Measurements from ENCODE around the gene FNBP1.
A peak's percentile ranks its signal among the peaks of the same experiment; 100 is the strongest.

The FNBP1 gene

DNA sequence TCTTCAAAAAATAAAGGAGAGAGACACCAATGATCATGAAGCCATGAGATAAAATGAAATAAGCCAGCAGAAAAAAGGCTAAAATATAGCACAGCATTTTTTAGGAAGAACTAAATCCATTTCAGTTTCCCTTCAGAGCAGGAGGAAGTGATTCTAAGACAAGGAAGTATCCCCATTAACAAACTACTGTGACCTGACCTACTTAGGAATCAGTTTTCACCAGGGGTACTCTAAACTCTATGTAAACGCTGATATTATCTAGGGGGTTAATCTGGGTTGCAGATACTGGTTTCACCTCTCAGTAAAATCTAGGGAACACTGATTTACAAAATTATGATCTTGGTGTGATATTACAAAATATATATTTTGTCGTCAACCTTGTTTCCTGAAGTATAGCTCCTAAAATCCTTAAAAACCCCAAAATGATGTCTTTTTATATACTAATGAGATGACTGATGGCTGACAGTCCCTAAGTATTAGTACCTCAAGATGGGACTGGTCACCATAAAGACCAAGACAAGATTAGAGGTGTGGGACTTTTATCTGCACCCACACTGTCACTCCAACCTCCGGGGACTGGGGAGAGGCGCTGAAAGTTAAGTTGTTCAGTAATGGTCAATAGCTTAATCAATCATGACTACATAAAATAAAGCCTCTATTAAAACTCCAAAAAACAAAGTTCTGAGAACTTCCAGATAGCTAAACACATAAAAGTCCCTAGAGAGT lies 2.9 kb upstream of the FNBP1 start:
- no peak for DNase-seq (ENCODE audit: low spot score)

DNA sequence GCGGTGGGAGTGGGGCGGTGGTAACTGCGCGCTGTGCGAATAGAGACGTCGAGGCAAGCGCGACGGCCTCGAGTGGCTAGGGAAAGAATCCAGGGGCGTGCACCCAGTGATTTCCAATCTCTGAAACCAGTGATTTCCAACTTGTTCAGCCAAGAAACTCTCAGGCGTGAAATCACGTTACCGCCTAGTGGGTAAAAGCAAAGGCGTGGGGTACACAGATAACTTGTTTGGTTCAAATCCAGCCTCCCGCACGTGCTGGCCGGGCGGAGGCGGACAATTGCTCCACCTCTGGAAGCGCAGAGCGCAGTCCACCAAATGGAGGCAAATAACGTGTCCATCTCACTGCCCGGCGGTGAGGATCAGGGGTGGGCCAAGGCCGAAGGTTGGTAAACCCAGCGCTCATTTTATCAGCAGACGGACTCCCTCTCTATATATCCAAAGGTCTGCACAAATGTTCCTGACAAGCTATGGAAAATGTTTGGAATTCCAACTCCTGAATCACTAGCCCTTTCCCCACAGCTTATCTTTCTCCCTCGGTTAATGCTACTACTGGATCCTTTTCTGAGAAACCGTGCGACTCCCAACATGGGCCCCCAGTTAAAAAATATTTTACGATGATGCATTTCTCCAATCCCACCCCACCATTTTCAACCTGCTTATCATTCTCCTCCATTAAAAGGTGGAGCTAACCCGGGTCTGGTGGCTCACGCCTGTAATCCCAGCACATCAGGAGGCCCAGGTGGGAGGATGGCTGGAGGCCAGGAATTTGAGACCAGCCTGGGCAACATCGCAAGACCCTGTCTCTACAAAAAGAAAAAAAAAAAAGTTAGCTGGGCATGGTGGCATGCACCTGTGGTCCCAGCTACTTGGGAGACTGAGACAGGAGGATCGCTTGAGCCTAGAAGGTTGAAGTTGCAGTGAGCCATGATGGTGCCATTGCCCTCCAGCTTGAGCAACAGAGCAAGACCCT lies 950 bp upstream of the FNBP1 start:
- peak; percentile 64 for DNase-seq (ENCODE audit: low spot score)

DNA sequence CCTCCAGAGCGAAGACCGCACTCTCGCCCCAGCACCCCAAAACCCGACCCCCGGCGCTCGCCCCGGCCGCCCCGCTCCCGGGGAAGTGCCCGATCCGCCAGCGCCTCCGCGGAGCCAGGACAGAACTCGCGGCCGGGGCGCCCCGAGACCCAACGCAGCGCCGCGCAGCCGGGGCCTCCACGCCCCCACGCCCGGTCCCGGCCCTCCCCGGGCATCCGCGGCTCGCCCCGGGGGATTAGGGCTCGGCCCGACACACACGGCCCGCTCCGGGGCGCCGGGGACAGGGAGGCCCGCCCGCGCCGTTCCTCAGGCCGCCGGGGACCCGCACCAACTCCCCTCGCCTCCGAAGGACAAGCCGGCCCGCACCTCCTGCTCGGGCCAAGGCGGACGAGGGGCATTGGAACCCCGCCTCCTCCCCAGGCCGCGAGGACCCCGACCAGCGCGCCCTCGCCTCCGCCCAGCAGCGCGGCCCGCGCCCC lies 544 bp downstream of the FNBP1 start:
- peak; percentile 60 for DNase-seq (ENCODE audit: low spot score)

DNA sequence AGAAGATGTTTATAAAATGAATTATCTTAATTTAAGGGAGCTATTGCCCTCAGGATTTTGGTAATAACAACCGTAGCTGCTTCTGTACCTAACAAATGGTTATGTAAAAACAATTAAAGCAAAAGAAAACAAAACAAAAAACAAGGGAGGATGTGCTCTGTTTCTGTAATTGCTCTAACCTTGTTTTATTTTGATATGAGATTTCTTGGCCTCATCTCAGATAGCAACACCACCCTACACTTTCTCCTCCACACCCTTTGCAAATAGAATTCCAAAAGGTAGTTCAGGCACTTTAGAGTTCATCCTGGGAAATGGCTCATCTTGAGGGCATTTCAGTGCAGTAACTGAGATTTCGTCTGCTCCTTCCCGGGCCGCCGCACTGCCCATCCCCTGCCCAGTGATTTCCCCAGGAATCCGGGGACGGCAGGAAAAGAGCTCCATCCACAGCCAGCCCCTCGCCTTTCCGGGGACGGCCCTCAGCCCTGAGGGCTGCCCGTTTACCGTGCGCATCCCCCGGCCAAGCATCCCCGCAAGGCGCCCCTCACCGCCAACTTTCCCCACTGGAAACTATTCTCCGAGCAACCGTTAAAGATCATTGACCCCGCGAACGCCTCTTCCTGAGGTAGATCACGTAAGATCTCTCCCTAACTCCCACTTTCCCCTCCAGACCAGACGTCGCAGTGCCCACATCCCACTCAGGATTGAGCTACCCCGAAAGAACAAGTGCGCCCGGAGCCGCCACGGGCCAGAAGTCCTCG lies 1.2 kb downstream of the FNBP1 start:
- DNase-seq (ENCODE audit: low spot score) = peak; percentile 54

DNA sequence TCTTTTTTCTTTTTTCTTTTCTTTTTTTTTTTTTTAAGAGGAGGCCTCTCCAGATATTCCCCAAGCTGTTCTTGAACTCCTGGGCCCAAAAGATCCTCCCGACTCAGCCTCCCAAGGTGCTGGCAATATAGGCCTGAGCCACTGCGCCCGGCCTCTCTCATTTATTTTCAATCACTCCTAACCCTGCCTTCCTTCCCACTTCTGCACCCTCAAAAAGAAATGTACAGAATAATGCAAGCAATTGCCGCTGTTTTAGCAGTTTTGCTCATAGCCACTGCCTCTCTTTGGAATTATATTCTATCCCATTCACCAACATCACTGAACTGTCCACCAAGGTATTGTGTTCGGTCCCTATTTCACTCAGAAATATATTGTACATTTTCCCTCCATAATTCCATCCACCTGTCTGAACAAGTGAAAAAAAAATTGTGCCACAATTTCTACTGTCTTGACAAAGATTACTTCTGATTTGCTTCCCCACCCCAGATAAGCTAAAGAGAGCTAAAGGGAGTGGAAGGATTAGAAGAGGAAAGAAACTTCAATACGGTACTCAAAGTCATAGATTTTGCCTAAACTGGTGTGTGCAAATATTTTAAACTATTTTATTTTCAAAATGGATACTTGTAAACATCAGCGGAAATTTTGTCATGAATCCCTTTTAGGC lies 1.9 kb downstream of the FNBP1 start:
- DNase-seq (ENCODE audit: low spot score) = no peak

DNA sequence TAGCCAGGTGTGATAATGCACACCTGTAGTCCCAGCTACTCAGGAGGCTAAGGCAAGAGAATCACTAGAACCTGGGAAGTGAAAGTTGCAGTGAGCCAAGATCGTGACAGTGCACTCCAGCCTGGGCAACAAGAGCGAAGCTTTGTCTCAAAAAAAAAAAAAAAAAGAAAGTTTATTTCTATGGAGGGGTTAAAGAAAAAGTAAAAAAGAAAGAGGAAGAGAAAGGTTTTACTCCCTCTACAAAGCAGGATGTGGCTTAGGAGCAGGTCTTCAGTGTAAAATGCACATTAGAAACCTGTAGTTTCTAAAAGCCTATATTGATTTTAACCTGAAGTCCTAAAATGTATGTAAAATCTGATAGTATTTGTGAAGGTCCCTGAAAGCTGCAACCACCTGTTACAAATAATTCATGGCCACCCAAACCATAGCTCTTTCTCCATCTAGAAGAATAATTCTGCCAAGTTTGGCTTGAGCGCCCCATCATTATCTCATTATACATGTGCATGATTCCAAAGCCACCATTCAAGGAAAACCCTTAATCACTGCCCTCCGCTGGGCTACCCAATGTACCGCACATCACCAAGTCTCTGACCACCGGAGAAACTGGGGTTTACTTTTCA lies 3.4 kb downstream of the FNBP1 start:
- DNase-seq (ENCODE audit: low spot score) = no peak

DNA sequence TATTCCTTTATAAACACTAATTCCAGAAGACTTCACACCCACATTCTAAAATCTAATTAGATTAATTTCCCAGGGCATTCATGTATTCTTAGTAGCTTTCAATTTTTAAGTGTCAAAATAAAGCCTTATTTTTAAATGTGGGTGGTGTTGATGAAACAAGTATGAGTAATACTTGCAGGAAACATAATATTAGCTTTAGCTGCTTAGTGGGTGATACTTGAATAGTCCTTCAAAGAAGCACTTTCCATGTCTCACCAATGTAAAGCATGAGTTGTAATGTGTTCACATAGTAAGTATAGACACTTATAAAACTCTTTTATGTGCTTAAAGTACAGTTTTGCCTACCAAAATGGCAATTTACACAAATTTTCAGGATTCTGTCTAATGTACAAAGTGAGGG lies 6.9 kb downstream of the FNBP1 start:
- DNase-seq (ENCODE audit: low spot score) = no peak

DNA sequence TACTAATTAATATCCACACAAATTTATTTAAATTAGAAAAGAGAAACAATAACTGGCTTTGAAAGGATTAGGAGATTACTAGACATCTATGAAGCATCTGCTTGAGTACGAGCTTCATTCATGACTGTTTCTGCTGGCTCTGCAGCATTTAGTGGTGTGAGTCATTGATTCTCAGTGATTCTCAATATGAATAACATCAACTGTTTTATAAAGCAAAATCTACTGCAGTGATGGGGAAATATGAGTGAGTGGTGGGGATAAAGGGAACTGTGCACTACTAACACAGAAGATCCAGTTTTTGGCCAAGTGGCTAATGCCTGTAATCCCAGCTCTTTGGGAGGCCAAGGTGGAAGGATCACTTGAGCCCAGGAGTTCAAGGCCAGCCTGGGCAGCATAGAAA lies 8.4 kb downstream of the FNBP1 start:
- DNase-seq (ENCODE audit: low spot score) = peak; percentile 59

DNA sequence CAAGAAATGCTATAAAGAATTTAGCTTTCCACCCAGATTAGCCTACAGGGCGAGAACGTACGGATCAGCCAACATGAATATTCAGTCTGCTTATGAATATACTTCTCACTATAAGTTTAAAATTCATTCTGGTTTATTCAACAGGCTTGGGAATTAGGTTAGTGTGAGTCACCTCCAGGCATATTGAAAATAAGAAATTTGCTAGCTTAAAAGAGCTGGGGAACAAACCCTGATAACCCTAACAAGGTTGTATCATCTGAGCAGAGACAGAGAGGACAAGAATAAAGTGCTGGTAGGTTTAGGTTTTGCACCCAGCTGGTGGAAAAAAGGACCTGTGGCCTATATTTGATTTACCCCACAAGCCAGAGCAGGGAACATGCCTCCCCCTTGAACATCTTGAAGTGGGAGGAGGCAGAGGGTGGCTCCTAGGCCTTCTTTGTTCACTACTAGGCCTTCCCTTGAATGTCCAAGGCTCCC lies 12.3 kb downstream of the FNBP1 start:
- no peak for DNase-seq (ENCODE audit: low spot score)

DNA sequence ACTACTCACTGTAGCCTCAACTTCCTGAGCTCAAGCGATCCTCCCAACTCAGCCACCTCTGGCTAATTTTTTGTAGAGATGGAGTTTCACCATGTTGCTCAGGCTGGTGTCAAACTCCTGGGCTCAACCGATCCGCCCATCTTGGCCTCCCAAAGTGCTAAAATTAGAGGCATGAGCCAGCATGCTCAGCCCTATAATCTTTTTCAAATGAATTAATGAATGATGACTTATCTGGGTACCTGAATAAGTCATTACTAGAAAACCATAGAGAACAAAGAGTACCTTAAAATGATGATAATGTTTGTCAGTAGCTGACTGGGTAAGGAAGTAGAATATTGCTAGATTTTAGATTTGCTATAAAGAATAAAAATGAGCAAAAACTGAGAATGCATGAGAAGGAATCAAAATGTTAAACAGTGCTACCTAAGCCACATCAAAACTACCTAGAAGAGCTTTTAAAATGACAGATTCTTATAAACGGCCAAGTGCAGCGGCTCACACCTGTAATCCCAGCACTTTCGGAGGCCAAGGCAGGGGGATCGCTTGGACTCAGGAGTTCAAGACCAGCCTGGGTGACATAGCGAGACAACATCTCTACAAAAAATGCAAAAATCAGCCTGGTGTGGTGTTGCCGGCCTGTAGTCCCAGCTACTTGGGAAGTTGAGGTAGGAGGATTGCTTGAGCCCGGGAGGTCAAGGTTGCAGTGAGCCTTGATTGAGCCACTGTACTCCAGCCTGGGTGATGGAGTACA lies 13.6 kb downstream of the FNBP1 start:
- DNase-seq (ENCODE audit: low spot score) = no peak

DNA sequence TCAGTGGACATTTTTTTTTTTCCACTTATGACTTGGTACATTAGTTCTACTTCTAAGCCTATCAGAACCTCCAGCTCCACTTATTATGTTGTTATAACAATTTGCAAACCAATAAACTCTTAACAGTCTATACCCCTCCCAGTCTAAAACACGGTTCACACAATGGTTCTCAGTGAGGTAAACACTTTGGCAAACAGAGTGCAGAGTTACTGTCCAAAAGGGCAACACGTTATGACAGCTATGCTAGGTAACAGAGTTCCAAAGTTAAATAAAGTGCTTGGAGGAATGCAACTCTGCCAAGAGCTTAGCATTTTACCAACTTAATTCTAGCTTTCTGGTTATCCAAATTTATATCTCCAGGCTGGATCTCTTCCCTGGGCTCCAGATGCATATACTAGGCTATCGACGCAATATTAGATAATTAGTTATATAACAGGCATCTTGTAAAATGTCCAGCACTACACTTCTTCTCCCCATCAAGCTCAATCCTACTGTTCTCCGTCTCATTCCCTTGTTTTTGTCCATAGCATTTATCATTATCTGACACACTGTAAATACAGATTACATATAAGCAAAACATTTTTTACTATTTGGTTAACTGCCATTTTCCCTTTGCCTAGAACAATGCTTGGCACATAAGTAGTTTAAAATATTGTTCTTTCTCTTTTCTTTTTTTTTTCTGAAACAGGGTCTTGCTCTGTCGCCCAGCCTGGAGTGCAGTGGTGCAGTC lies 14.3 kb downstream of the FNBP1 start:
- DNase-seq (ENCODE audit: low spot score) = no peak

DNA sequence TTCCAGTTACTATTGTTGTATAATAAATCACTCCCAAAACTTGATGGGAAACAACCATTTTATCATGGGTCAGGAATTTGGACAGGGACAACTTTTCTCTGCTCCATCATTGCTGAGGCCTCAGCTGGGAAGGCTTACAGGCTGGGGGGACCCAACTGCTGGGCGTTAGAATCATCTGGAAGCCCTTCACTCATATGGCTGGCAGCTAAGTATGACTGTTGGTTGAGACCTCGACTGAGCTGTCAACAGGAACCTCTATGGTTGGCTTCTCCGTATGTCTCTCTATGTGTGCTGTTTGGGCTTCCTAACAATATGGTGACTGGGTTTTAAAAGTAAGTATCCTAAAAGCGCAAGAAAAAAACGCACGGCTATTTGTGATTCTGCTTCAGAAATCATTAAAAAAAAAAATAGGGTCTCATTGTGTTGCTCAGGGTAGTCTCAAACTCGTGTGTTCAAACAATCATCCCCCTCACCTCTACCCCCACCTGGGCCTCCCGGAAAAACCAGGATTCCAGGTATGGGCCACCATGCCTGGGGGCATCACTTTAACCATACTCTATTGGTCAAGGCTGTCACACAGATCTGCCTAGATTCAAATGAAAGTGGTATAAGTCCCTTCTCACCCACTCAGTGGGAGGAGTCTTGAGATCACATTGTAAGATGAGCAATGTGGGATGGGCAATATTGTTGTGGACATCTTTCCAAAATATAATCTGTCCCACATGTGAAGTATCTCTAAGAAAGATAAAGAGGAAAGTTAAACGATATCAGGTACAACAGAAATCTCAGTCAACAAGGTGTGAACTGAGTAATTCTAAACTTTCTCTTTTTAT lies 15.2 kb downstream of the FNBP1 start:
- DNase-seq (ENCODE audit: low spot score) = no peak

DNA sequence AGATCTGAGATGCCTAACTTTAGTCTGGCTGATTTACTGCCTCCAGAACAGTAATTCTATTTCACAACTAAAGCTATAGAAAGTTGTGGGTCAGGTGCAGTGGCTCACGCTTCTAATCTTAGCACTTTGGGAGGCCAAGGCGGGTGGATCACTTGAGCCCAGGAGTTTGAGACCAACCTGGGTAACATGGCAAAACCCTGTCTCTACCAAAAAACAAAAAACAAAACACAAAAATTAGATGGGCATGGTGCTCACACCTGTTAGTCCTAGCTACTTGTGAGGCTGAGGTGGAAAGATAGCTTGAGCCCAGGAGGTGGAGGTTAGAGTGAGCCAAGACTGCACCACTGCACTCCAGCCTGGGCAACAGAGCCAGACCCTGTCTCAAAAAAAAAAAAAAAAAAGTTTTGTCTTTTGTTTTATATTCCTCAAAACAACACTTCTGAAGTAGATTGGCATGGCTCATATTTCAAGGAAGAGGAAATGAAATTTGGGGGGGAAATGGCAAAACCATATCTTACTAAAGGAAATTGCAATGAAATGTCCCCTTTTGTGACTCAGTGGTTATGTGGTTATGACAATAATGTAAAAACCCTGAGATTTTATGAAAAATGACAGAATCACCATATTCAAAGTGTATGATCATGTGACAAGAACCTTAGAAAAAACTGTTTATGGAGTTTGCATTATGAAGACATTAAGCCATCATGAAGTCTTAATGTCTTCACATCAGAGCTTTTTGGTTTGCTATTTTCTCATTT lies 16.2 kb downstream of the FNBP1 start:
- DNase-seq (ENCODE audit: low spot score) = no peak

DNA sequence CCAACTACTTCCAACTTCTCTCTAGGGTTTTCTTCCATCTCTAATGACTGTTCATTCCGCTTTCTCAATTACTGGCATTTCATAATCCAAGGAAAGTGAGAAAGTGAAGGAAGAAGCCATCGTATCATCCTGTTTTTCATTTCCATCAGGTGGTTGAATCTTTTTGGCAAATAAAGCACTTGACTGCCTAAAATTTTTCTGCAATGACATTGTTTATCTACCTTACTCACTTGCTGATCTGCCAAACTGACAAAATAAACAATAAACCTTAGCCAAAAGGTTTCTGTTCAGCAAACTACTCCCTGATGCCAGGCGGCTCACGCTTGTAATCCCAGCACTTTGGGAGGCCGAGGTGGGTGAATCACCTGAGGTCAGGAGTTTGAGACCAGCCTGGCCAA lies 18.4 kb downstream of the FNBP1 start:
- DNase-seq (ENCODE audit: low spot score) = no peak

DNA sequence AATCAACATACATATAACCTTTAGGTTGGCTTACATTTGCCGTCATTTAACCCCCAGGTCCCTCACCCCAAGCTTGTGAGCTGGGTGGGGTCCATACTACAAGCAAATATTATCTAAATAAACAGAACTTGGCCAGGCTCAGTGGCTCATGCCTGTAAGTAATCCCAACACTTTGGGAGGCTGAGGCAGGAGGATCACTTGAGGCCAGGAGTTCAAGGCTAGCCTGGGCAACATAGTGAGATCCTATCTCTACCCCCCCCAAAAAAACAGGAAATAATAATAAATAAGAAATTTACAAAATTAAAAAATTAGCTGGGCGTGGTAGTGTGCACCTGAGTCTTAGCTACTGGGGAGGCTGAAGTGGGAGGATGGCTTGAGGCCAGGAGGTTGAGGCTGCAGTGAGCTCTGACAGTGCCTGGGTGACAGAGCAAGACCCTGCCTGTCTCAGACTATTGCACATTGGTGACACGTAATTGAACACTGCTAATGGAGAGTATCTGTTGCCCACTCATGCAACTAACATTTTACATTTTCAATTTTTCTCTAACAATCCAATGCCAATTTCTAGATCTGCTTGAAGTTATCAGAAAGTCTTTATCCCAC lies 18.9 kb downstream of the FNBP1 start:
- DNase-seq (ENCODE audit: low spot score) = no peak

DNA sequence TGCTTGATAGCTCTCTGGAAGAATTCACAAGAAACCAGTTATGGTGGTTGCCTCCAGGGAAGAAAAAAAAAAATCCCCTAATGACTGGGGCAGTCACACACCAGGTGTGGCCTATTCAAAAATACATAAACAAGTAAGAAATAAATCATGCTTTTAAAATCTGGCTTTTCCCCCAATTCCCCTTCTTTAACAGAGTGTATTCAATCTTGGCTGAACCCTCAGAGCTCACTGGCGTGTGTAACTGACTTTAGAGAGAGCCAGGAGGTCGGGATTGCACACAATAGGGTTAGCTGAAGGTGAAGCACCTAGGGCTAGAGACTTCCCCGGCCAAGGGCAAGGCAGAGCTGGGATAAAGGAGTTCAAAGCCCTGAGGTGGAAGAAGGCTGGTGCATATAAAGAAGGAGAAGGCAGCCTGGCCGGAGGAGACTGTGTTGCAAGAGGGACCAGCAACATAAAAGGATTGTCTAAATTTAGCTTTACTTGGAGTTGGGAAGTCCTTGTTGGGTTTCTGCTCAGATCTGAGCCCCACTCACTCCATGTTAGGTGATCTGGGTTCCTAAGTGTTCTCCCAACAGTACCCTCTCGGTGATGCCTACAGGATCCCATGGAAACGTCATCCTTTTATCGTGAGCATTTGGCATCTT lies 19.7 kb downstream of the FNBP1 start:
- no peak for DNase-seq (ENCODE audit: low spot score)

DNA sequence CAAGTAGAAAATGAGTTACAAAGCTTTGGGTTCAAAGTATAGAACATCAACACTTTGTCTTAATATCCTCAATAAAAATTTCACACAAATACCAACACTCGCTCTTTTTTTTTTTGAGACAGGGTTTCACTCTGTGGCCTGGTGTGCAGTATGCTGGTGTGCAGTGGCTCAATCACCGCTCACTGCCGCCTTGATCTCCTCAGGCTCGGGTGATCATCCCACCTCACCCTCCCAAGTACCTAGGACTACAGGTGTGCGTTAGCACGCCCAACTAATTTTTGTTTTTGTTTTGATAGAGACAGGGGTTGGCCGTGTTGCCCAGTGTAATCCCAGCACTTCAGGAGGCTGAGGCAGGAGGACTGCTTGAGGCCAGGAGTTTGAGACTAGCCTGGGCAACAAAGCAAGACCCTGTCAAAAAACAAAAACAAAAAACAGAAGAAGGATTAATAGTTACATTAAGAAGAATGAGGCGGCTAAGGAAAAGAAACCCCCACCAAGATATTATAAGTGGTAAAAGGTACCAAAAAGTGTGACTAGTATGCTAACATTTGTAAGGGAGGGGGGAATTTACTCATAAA lies 20.3 kb downstream of the FNBP1 start:
- DNase-seq (ENCODE audit: low spot score) = no peak

Measured in AG20443 (cell line).